Measurements from ENCODE around the gene URGCP.
A peak's percentile ranks its signal among the peaks of the same experiment; 100 is the strongest.

Gene URGCP

DNA sequence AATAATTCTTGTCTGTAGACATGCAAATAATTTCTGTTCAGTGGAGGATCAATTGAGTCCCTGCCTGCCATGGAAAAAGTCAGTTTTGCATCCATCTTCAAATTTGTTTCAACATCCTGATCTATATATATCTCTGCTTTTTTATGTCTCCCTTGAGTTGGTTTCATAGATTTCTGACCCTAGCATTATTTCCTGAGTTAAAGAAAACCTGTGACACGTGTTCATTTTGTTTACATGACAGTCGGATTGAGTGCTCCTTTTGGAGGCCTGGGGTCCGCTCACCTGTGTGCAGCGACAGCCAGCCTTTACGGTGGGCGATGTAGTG, 37.8 kb downstream of the URGCP start:
- Histone ChIP-seq H3K4me1 (ENCODE audit: insufficient read depth, low read length) (peaks cover 24% of the 10 kb centered on the region), H3K9ac (ENCODE audit: low read depth, low read length) (peak overlapping the region; percentile 60), H3K4me2 (ENCODE audit: insufficient read depth, low read length) (peak overlapping the region; percentile 97), H3K79me2 (ENCODE audit: insufficient read depth, low read length) (peaks cover 13% of the 10 kb centered on the region), H3K27ac (ENCODE audit: low read length) (peak overlapping the region; percentile 62), H3K27me3 (ENCODE audit: insufficient read depth, low read length, poor library complexity) (no peaks in the 10 kb centered on the region), H3K9me3 (ENCODE audit: insufficient read depth, low read length, severe bottlenecking) (no peaks in the 10 kb centered on the region), H3K4me3 (ENCODE audit: low read depth in 1 of 2, low read length in 2 of 2) (peak overlapping the region; percentile 76 to 97), H2AFZ (ENCODE audit: low read depth, low read length) (peak overlapping the region; percentile 82), H3K36me3 (ENCODE audit: insufficient read depth, low read length) (peaks cover 25% of the 10 kb centered on the region), H4K20me1 (ENCODE audit: insufficient read depth, low read length) (no peaks in the 10 kb centered on the region)
- ATAC-seq (ENCODE audit: insufficient read depth, low read depth) (no peak), DNase-seq (no peak)
- no peak for TF ChIP-seq EZH2 (IDR thresholded peaks at IDR 0.05; ENCODE audit: borderline replicate concordance, low read depth, low read length, severe bottlenecking)
- TF ChIP-seq, protein P1, sequence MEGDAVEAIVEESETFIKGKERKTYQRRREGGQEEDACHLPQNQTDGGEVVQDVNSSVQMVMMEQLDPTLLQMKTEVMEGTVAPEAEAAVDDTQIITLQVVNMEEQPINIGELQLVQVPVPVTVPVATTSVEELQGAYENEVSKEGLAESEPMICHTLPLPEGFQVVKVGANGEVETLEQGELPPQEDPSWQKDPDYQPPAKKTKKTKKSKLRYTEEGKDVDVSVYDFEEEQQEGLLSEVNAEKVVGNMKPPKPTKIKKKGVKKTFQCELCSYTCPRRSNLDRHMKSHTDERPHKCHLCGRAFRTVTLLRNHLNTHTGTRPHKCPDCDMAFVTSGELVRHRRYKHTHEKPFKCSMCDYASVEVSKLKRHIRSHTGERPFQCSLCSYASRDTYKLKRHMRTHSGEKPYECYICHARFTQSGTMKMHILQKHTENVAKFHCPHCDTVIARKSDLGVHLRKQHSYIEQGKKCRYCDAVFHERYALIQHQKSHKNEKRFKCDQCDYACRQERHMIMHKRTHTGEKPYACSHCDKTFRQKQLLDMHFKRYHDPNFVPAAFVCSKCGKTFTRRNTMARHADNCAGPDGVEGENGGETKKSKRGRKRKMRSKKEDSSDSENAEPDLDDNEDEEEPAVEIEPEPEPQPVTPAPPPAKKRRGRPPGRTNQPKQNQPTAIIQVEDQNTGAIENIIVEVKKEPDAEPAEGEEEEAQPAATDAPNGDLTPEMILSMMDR (IDR thresholded peaks at IDR 0.05; ENCODE audit: borderline replicate concordance, extremely low read depth, low read length, poor library complexity, severe bottlenecking), result no peak

DNA sequence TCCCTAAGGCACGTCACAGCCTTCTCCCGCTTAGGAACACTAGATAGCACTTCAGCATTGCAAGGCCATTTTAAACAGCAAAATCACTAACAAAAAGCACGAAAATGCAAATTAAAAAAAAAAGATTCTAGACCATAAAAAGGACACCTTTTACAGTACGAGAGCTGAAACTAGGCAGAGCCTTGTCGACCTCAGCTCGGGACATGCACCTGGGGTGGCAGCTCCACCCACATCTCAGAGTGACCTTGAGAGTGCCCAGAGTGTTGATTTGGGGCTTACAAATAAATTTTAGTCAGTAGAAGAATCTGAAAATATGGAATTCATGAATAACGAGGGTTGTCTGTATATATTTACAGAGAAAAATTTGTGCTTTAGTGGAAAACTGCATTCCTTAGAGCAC, 38.2 kb downstream of the URGCP start:
- DNase-seq (no peak), ATAC-seq (ENCODE audit: insufficient read depth, low read depth) (no peak)
- Histone ChIP-seq H3K79me2 (ENCODE audit: insufficient read depth, low read length) (peaks cover 13% of the 10 kb centered on the region), H3K4me1 (ENCODE audit: insufficient read depth, low read length) (peaks cover 24% of the 10 kb centered on the region), H3K27ac (ENCODE audit: low read length) (no peak overlapping the region), H3K4me3 (ENCODE audit: low read depth in 1 of 2, low read length in 2 of 2) (peak overlapping the region; percentile 76 to 97; a peak in 3 of 4 replicates), H3K9ac (ENCODE audit: low read depth, low read length) (peak overlapping the region; percentile 60), H4K20me1 (ENCODE audit: insufficient read depth, low read length) (no peaks in the 10 kb centered on the region), H3K4me2 (ENCODE audit: insufficient read depth, low read length) (peak overlapping the region; percentile 97), H2AFZ (ENCODE audit: low read depth, low read length) (peak overlapping the region; percentile 82; the same call in 1 of the 2 replicates), H3K27me3 (ENCODE audit: insufficient read depth, low read length, poor library complexity) (no peaks in the 10 kb centered on the region), H3K36me3 (ENCODE audit: insufficient read depth, low read length) (peaks cover 25% of the 10 kb centered on the region), H3K9me3 (ENCODE audit: insufficient read depth, low read length, severe bottlenecking) (no peaks in the 10 kb centered on the region)
- no peak for TF ChIP-seq EZH2 (IDR thresholded peaks at IDR 0.05; ENCODE audit: borderline replicate concordance, low read depth, low read length, severe bottlenecking)
- TF ChIP-seq, protein P1 (IDR thresholded peaks at IDR 0.05; ENCODE audit: borderline replicate concordance, extremely low read depth, low read length, poor library complexity, severe bottlenecking), result no peak

DNA sequence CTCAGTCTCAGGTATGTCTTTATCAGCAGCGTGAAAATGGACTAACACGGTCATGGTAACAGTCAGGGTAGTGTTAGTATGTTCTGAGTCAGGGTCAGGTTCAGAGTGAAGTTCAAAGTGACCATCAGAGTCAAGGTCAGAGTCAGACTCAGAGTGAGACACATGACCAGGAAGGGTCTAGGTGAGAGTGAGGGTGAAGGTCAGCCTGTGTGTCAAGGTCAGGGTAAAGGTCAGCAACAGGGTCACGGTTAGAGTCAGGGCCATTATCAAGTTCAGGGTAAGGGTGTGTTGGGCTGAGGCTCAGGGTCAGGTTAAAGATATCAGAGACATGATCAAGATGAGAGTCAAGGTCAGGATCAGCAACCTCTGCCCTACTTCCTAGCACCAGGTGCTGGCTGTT, 41.1 kb downstream of the URGCP start:
- H3K4me3 ChIP-seq (ENCODE audit: low read depth in 1 of 2, low read length in 2 of 2), result no peak overlapping the region
- TF ChIP-seq, protein P1 (IDR thresholded peaks at IDR 0.05; ENCODE audit: borderline replicate concordance, extremely low read depth, low read length, poor library complexity, severe bottlenecking), result no peak
- no peak for TF ChIP-seq EZH2 (IDR thresholded peaks at IDR 0.05; ENCODE audit: borderline replicate concordance, low read depth, low read length, severe bottlenecking)
- no peak overlapping the region for H2AFZ ChIP-seq (ENCODE audit: low read depth, low read length)
- no peak overlapping the region for H3K4me2 ChIP-seq (ENCODE audit: insufficient read depth, low read length)
- peaks cover 21% of the 10 kb centered on the region for H3K4me1 ChIP-seq (ENCODE audit: insufficient read depth, low read length)
- DNase-seq (no peak), ATAC-seq (ENCODE audit: insufficient read depth, low read depth) (no peak)
- peaks cover 25% of the 10 kb centered on the region for H3K36me3 ChIP-seq (ENCODE audit: insufficient read depth, low read length)
- H4K20me1 ChIP-seq (ENCODE audit: insufficient read depth, low read length), result no peaks in the 10 kb centered on the region
- no peaks in the 10 kb centered on the region for H3K9me3 ChIP-seq (ENCODE audit: insufficient read depth, low read length, severe bottlenecking)
- H3K9ac ChIP-seq (ENCODE audit: low read depth, low read length), result no peak overlapping the region
- H3K27ac ChIP-seq (ENCODE audit: low read length), result no peak overlapping the region
- H3K27me3 ChIP-seq (ENCODE audit: insufficient read depth, low read length, poor library complexity), result no peaks in the 10 kb centered on the region
- H3K79me2 ChIP-seq (ENCODE audit: insufficient read depth, low read length), result peaks cover 13% of the 10 kb centered on the region

DNA sequence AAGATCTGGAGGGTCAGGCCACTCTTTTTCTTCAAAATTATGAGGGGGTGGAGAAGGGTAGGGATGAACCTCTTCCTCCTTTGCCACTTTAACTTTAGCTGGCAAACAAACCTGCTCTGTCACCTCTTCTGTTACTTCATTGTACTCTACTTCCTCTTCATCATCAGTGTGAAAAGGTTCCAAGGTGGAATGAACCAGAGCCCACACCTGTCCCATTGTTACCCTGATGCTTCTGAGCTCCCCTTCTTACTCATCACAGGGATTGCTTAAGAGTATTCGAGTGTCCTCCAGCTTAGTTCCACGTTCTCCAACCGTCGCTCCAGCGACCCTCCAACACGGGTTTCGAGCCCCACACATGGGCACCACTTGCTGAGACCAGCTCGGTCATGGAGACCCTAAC, 42.3 kb downstream of the URGCP start:
- Histone ChIP-seq H2AFZ (ENCODE audit: low read depth, low read length) (no peak overlapping the region), H3K4me2 (ENCODE audit: insufficient read depth, low read length) (no peak overlapping the region), H3K27ac (ENCODE audit: low read length) (no peak overlapping the region), H3K4me1 (ENCODE audit: insufficient read depth, low read length) (peaks cover 14% of the 10 kb centered on the region), H3K27me3 (ENCODE audit: insufficient read depth, low read length, poor library complexity) (no peaks in the 10 kb centered on the region), H3K79me2 (ENCODE audit: insufficient read depth, low read length) (peaks cover 11% of the 10 kb centered on the region), H3K36me3 (ENCODE audit: insufficient read depth, low read length) (peaks cover 25% of the 10 kb centered on the region), H4K20me1 (ENCODE audit: insufficient read depth, low read length) (no peaks in the 10 kb centered on the region), H3K9ac (ENCODE audit: low read depth, low read length) (no peak overlapping the region), H3K4me3 (ENCODE audit: low read depth in 1 of 2, low read length in 2 of 2) (no peak overlapping the region), H3K9me3 (ENCODE audit: insufficient read depth, low read length, severe bottlenecking) (no peaks in the 10 kb centered on the region)
- no peak for ATAC-seq (ENCODE audit: insufficient read depth, low read depth)
- TF ChIP-seq EZH2 (IDR thresholded peaks at IDR 0.05; ENCODE audit: borderline replicate concordance, low read depth, low read length, severe bottlenecking), result no peak
- TF ChIP-seq, protein P1 (IDR thresholded peaks at IDR 0.05; ENCODE audit: borderline replicate concordance, extremely low read depth, low read length, poor library complexity, severe bottlenecking), result no peak
- no peak for DNase-seq
